K562 (cell line): ENCODE measurements around the gene COL4A2. TPM values are rescaled to one million over a fixed set of nuclear protein-coding genes. Genes with fewer than 3 reads are reported as not detected.
"Not testable (repeated sequence)": the region's sequence is repeated elsewhere in the genome, so short reads cannot be mapped to it uniquely, and the experiment has no call there.

Experiments used
- ATAC-seq: fragments of 200-7000 bp; cut with Tn5 transposase; 3 replicates; pipeline ENCODE4 v1.9.1; 2020; ENCODE audit warnings: moderate library complexity
- BruUV-seq: library from RNA; stranded (reverse); fragments of 400-500 nt; replicated peaks from 2 replicates; lab custom pipeline; 2021; lab: Mats Ljungman, UMichigan
- CTCF ChIA-PET: fragments of 300-600 bp; formaldehyde crosslinking; extraction: SDS; loops from one replicate; lab custom pipeline; 2021; ENCODE audit warnings: low intra/inter-chr PET ratio; lab: Yijun Ruan, JAX
- POLR2A ChIA-PET: fragments of 300-600, 350-650 bp; sonication (Branson Sonifier 250); formaldehyde crosslinking; extraction: SDS; loops from one replicate; lab custom pipeline; 2021; ENCODE audit warnings: antibody characterized with exemption, inconsistent platforms; lab: Yijun Ruan, JAX
- DNase-seq, 4 experiments: peaks; one replicate each; pipeline versions ENCODE4 v3.0.0 to v3.0.0-alpha.2; 2011 to 2018; ENCODE audit warnings: low spot score in 3 of 4, mixed read lengths in 3 of 4; ENCODE audit errors: extremely low read depth in 1 of 4
- FAIRE-seq: peaks from 2 replicates; lab custom pipeline; 2011; peaks lifted over from hg19 to GRCh38; lab: Jason Lieb, UNC
- H2AFZ ChIP-seq: 2 replicates; pipeline ENCODE4 v1.6.0; 2011; ENCODE audit warnings: low read depth, low read length, control low read depth, inconsistent platforms
- H3K27ac ChIP-seq: fragments of 200-600 bp; 3 replicates; pipeline ENCODE4 v1.8.0; 2011; ENCODE audit warnings: low read depth, mild to moderate bottlenecking, control low read depth, inconsistent platforms, low read length, moderate library complexity, mixed read lengths; ENCODE audit errors: extremely low read depth
- H3K27me3 ChIP-seq, 2 experiments: fragments of 300-600 bp in 1 of 2; 2 replicates in 1 of 2; 3 replicates in 1 of 2; pipeline versions ENCODE4 v1.6.0 to v1.8.0; 2011; ENCODE audit warnings: inconsistent platforms in 2 of 2, low read length in 2 of 2, mild to moderate bottlenecking in 1 of 2, mixed read lengths in 1 of 2, moderate library complexity in 1 of 2; ENCODE audit not compliant: control insufficient read depth in 2 of 2, insufficient read depth in 2 of 2
- H3K36me3 ChIP-seq: fragments of 300-600 bp; 3 replicates; pipeline ENCODE4 v1.8.0; 2011; ENCODE audit warnings: mild to moderate bottlenecking, low read length, inconsistent platforms; ENCODE audit not compliant: control insufficient read depth, insufficient read depth
- H3K4me1 ChIP-seq, 2 experiments: fragments of 200-600 bp in 1 of 2; replicated peaks in 1 of 2; 2 replicates in 1 of 2; 3 replicates in 1 of 2; pipeline versions ENCODE4 v1.5.1 to v1.8.0; 2011; ENCODE audit warnings: inconsistent platforms in 2 of 2, low read length in 2 of 2, mild to moderate bottlenecking in 1 of 2, mixed read lengths in 1 of 2, moderate library complexity in 1 of 2; ENCODE audit not compliant: control insufficient read depth in 2 of 2, insufficient read depth in 2 of 2
- H3K4me2 ChIP-seq: 2 replicates; pipeline ENCODE4 v1.6.1; 2011; ENCODE audit warnings: low read length, control low read depth, inconsistent platforms, mixed read lengths; ENCODE audit not compliant: insufficient read depth
- H3K4me3 ChIP-seq: fragments of 200-600 bp; sonication (generic), shearing (Covaris generic); 2 replicates; pipeline ENCODE4 v1.5.1; 2016; ENCODE audit warnings: control low read depth, inconsistent platforms
- H3K79me2 ChIP-seq: fragments of 200-600 bp; 3 replicates; pipeline ENCODE4 v1.8.0; 2011; ENCODE audit warnings: low read length, inconsistent platforms; ENCODE audit not compliant: control insufficient read depth, insufficient read depth
- H3K9ac ChIP-seq, 2 experiments: 2 replicates each; pipeline versions ENCODE4 v1.6.0 to v1.6.1; 2011; ENCODE audit warnings: low read depth in 2 of 2, low read length in 2 of 2, control low read depth in 1 of 2, inconsistent platforms in 1 of 2, mild to moderate bottlenecking in 1 of 2, mixed read lengths in 1 of 2; ENCODE audit not compliant: insufficient read depth in 1 of 2
- H3K9me1 ChIP-seq: one replicate; pipeline ENCODE4 v1.6.0; 2011; ENCODE audit warnings: inconsistent platforms, mild to moderate bottlenecking, low read length, moderate library complexity; ENCODE audit not compliant: control insufficient read depth, insufficient read depth
- H3K9me3 ChIP-seq: replicated peaks from 2 replicates; pipeline ENCODE4 v1.5.1; 2011; ENCODE audit warnings: low read depth, low read length, inconsistent platforms; ENCODE audit not compliant: control insufficient read depth, insufficient read depth
- H4K20me1 ChIP-seq: replicated peaks from 2 replicates; pipeline ENCODE4 v1.6.1; 2011; ENCODE audit warnings: low read length, inconsistent platforms, mixed read lengths; ENCODE audit not compliant: control insufficient read depth, insufficient read depth
- SP1 ChIP-seq: sonication (generic); formaldehyde crosslinking; IDR thresholded peaks from 2 replicates; pipeline ENCODE4 v1.8.1; 2022; ENCODE audit warnings: mild to moderate bottlenecking, missing genetic modification reagents
- ZNF431 ChIP-seq: sonication (generic); formaldehyde crosslinking; IDR thresholded peaks from 2 replicates; pipeline ENCODE4 v1.8.0; 2022; ENCODE audit warnings: mild to moderate bottlenecking, missing genetic modification reagents
- WGBS: fragments of 100-300 bp; shearing (Covaris generic); methylation state at CpG from one replicate; pipeline ENCODE4 v1.1.6; 2016; ENCODE audit warnings: low coverage, mixed read lengths; ENCODE audit not compliant: insufficient coverage; ENCODE audit errors: missing lambda C conversion rate; 5-methylcytosine and 5-hydroxymethylcytosine counted together
- in situ Hi-C: fragments of 300-500 bp; cut with MboI; formaldehyde crosslinking; loops from 4 replicates; pipeline ENCODE4 v1.15.0; 2018; ENCODE audit warnings: inconsistent platforms, mixed read lengths
- intact Hi-C: fragments of 100-400 bp; cut with micrococcal nuclease; formaldehyde crosslinking; loops from 2 replicates; pipeline ENCODE4 v1.14.2; 2022
- polyA plus RNA-seq, 8 experiments: library from polyadenylated mRNA; depleted of rRNA in 4 of 8; stranded (reverse) in 5 of 8; unstranded in 3 of 8; fragments of >200 nt; fragmentation: Nextera tagmentation in 2 of 8; fragmentation: Illumina TruSeq in 1 of 8; extraction: Ambion mirVana in 2 of 8; extraction: Trizol in 1 of 8; gene quantifications; 2 replicates each; pipeline versions ENCODE4 v1.2.1 to v1.2.3, GENCODE V29; 2011 to 2014; ENCODE audit warnings: inconsistent platforms in 1 of 8, missing spikeins in 1 of 8
- total RNA-seq, 7 experiments: library from RNA; depleted of rRNA in 6 of 7; stranded (reverse); fragments of >200 nt in 6 of 7; fragmentation: Illumina TruSeq in 2 of 7; extraction: Trizol in 2 of 7; gene quantifications; 2 replicates each; pipeline versions ENCODE4 v1.2.1 to v1.2.3, GENCODE V29; 2011 to 2021; ENCODE audit warnings: low replicate concordance in 1 of 7

The COL4A2 gene
- total and polyA plus RNA-seq, 9 of the 15 experiments (the other 6 are each of a cell fraction or from before 2014, with no cell fraction given) = 0.13 to 15.2 (median 8.1) TPM

DNA sequence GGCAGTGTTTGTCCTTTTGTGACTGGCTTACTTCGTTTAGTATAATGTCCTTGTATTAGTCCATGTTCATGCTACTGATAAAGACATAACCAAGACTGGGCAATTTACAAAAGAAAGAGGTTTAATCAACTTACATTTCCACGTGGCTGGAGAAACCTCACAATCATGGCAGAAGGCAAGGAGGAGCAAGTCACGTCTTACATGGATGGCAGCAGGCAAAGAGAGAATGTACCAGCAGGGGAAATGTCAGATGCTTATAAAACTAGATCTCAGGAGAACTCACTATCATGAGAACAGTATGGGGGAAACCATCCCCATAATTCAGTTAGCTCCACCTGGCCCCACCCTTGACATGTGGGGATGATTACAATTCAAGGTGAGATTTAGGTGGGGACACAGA is 14.5 kb downstream of the COL4A2 start:
- ATAC-seq, DNase-seq, in situ Hi-C loops, H3K9me1 ChIP-seq, H3K9ac ChIP-seq, H3K27ac ChIP-seq, H3K4me3 ChIP-seq, H4K20me1 ChIP-seq, H3K36me3 ChIP-seq, intact Hi-C loops: not testable (repeated sequence)
- 0% methylated on average over 3 of the region's 3 CpGs for WGBS
- peaks cover 0 to 28% of the 10 kb centered on the region in 2 experiments; a peak in 3 of 5 replicates for H3K27me3 ChIP-seq
- TF ChIP-seq ZNF431 (CRISPR knock-in tag) = peak; percentile 90
- TF ChIP-seq, all 486 proteins: peak for 1; not testable (repeated sequence) for 485
- BruUV-seq, H3K4me2 ChIP-seq, H3K4me1 ChIP-seq, FAIRE-seq, CTCF ChIA-PET, POLR2A ChIA-PET, H2AFZ ChIP-seq, H3K9me3 ChIP-seq, H3K79me2 ChIP-seq: not testable (repeated sequence)

DNA sequence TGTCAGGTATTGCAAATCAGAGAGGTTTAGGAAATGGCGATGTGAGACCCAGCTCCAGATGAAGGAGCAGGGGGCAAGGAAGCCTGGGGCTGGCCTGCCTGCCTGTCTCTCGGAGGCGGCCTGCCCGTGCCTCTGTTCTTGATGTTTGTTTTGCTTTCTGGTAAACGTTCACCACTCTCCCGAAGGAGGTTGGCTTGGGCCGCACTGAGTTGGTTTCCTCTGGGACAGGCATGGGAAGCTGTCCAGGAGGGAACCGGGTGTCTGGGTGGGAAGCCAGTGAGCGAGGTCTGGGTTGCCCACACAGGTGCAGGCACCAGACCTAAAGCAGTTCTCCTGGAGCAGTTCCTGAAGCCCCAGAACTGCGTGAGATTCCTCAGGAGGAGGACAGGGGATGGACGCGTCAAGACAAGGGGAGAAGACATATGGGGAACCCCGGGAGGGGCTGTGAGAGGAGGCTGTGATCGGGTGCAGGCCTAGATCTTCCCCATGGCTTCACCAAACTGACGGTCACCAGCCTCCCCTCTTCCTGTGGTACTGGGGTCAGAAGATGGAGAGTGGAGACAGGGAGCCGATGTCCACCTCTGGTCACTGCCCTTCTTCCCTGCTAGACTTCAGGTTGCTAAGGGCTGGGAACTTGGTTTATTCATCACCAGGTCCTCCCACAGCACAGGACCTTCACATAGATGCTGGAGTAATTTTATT is 15.2 kb downstream of the COL4A2 start:
- H3K9ac ChIP-seq = no peak overlapping the region
- no TSS peak for BruUV-seq
- H3K27me3 ChIP-seq = peaks cover 0 to 24% of the 10 kb centered on the region in 2 experiments; a peak in 3 of 5 replicates
- H3K4me3 ChIP-seq = no peak overlapping the region
- H3K36me3 ChIP-seq = no peaks in the 10 kb centered on the region
- no peak for FAIRE-seq
- no peaks in the 10 kb centered on the region for H3K79me2 ChIP-seq
- no peaks in the 10 kb centered on the region for H3K9me1 ChIP-seq
- WGBS = 1% methylated on average over 13 of the region's 16 CpGs
- POLR2A ChIA-PET = interaction anchor here (0.6 kb wide), 1 partner anchor 30 kb away, joined by 4 read pairs; no protein-coding TSS in a partner anchor
- H3K9me3 ChIP-seq = no peaks in the 10 kb centered on the region
- H3K4me2 ChIP-seq = no peak overlapping the region
- H3K27ac ChIP-seq = no peak overlapping the region
- no peaks in the 10 kb centered on the region for H3K4me1 ChIP-seq
- ATAC-seq = no peak
- TF ChIP-seq SP1 (CRISPR knock-in tag) = no peak
- intact Hi-C loops (no loop called here), in situ Hi-C loops (no loop called here)
- H4K20me1 ChIP-seq = no peaks in the 10 kb centered on the region
- no peak for DNase-seq
- H2AFZ ChIP-seq = no peak overlapping the region
- CTCF ChIA-PET = no interaction called here
